Astrocyte (in vitro differentiated cells and primary cell): Measurements from ENCODE around the gene SUSD4.

Experiments used
- EZH2 ChIP-seq: IDR thresholded peaks from 2 replicates; pipeline ENCODE4 v1.6.1; 2012; ENCODE audit warnings: mild to moderate bottlenecking, low read length, inconsistent platforms; ENCODE audit not compliant: insufficient read depth
- TF ChIP-seq, protein P1 (sequence below): IDR thresholded peaks from 2 replicates; pipeline ENCODE4 v1.5.1; 2011; ENCODE audit warnings: low read depth, mild to moderate bottlenecking, inconsistent platforms, low read length, moderate library complexity; ENCODE audit not compliant: insufficient read depth

DNA sequence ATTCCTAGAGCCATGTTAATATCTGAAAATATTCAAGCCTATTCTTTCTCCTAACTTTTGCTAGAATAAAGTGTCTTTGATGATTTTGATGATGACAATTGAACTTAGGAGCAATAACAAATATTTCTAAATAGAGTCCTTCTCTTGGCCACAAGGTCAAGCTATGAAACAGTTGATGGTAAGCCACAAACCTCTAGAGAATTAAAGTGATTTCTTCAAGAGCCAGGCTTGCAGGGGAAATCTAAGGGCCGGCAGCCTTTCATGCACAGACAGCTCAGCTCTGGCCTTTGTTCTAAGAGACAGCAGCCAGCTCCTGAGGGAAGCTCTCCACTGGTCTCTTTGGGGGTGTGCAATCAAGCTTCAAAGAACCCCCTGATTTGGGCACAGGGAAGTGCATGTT, 59.0 kb downstream of the SUSD4 start:
- TF ChIP-seq, protein P1, sequence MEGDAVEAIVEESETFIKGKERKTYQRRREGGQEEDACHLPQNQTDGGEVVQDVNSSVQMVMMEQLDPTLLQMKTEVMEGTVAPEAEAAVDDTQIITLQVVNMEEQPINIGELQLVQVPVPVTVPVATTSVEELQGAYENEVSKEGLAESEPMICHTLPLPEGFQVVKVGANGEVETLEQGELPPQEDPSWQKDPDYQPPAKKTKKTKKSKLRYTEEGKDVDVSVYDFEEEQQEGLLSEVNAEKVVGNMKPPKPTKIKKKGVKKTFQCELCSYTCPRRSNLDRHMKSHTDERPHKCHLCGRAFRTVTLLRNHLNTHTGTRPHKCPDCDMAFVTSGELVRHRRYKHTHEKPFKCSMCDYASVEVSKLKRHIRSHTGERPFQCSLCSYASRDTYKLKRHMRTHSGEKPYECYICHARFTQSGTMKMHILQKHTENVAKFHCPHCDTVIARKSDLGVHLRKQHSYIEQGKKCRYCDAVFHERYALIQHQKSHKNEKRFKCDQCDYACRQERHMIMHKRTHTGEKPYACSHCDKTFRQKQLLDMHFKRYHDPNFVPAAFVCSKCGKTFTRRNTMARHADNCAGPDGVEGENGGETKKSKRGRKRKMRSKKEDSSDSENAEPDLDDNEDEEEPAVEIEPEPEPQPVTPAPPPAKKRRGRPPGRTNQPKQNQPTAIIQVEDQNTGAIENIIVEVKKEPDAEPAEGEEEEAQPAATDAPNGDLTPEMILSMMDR, result no peak
- no peak for TF ChIP-seq EZH2
